Measurements from ENCODE around the gene CLIC4. TPM values are rescaled to one million over a fixed set of nuclear protein-coding genes. Genes with fewer than 3 reads are reported as not detected.
"Not testable (repeated sequence)": the region's sequence is repeated elsewhere in the genome, so short reads cannot be mapped to it uniquely, and the experiment has no call there.

CLIC4 gene
- total RNA-seq, 1 donor, result 711 TPM

DNA sequence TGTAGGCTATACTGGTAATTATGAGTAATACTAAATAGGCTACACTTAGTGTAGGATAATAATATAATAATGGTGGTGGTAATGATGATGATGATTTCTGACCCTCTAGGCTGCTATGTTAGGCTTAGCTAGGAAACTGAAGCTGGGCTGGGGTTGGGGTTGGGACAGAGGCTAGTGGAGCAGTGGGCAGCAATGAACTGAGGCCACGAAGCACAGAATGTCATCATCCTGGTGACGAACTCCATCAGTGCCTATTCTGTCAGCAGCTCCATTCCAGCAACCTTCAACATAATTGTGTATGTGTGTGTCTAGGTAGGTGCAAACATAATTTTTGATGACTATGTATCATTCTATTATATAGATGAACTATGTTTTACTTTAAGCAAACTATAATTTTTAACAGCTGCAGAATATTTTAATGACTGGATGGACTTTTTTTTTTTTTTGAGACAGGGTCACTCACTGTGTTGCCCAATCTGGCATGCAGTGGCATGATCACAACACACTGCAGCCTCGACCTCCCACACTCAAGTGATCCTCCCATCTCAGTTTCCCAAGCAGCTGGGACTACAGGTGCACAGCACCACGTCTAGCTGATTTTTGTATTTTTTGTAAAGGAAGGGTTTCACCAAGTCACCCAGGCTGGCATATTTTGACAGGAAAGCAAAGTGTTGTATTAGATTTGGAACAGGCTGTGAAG, 12.9 kb upstream of the CLIC4 start:
- no peaks in the 10 kb centered on the region for H3K79me2 ChIP-seq (ENCODE audit: insufficient read depth, low read length)
- no peaks in the 10 kb centered on the region for H4K20me1 ChIP-seq (ENCODE audit: insufficient read depth, low read length)
- no peak overlapping the region for H3K27ac ChIP-seq (ENCODE audit: low read depth, low read length)
- H3K36me3 ChIP-seq (ENCODE audit: insufficient read depth, low read length), result no peaks in the 10 kb centered on the region
- no peak overlapping the region for H2AFZ ChIP-seq (ENCODE audit: low read length)
- H3K4me3 ChIP-seq (ENCODE audit: insufficient read depth, low read length), result no peak overlapping the region
- no peaks in the 10 kb centered on the region for H3K9me3 ChIP-seq (ENCODE audit: low read depth, low read length)
- H3K4me1 ChIP-seq (ENCODE audit: insufficient read depth, low read length), result peaks cover 25% of the 10 kb centered on the region
- TF ChIP-seq, protein P1, sequence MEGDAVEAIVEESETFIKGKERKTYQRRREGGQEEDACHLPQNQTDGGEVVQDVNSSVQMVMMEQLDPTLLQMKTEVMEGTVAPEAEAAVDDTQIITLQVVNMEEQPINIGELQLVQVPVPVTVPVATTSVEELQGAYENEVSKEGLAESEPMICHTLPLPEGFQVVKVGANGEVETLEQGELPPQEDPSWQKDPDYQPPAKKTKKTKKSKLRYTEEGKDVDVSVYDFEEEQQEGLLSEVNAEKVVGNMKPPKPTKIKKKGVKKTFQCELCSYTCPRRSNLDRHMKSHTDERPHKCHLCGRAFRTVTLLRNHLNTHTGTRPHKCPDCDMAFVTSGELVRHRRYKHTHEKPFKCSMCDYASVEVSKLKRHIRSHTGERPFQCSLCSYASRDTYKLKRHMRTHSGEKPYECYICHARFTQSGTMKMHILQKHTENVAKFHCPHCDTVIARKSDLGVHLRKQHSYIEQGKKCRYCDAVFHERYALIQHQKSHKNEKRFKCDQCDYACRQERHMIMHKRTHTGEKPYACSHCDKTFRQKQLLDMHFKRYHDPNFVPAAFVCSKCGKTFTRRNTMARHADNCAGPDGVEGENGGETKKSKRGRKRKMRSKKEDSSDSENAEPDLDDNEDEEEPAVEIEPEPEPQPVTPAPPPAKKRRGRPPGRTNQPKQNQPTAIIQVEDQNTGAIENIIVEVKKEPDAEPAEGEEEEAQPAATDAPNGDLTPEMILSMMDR (IDR thresholded peaks at IDR 0.05; ENCODE audit: extremely low read depth, low read depth, low read length), result no peak
- H3K27me3 ChIP-seq (ENCODE audit: insufficient read depth, low read length), result no peaks in the 10 kb centered on the region
- peak; percentile 43 for DNase-seq (ENCODE audit: insufficient read length, low spot score, missing footprints)
- no peak overlapping the region for H3K4me2 ChIP-seq (ENCODE audit: insufficient read depth, low read length)

DNA sequence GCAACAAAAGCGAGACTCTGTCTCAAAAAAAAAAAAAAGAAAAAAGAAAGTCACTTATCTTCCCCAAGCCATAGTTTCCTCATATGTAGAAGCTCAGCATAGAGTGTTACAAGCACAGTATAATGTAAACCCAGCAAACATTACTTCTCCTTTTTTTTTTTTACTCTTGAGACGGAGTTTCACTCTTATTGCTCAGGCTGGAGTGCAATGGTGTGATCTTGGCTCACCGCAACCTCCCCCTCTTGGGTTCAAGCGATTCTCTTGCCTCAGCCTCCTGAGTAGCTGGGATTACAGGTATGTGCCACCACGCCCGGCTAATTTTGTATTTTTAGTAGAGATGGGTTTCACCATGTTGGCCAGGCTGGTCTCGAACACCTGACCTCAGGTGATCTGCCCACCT, 11.9 kb upstream of the CLIC4 start:
- H3K9me3 ChIP-seq (ENCODE audit: low read depth, low read length); H3K27ac ChIP-seq (ENCODE audit: low read depth, low read length); H3K79me2 ChIP-seq (ENCODE audit: insufficient read depth, low read length); H2AFZ ChIP-seq (ENCODE audit: low read length); H4K20me1 ChIP-seq (ENCODE audit: insufficient read depth, low read length); H3K4me3 ChIP-seq (ENCODE audit: insufficient read depth, low read length); H3K4me2 ChIP-seq (ENCODE audit: insufficient read depth, low read length); H3K27me3 ChIP-seq (ENCODE audit: insufficient read depth, low read length); H3K36me3 ChIP-seq (ENCODE audit: insufficient read depth, low read length); DNase-seq (ENCODE audit: insufficient read length, low spot score, missing footprints): not testable (repeated sequence)
- peaks cover 19% of the 10 kb centered on the region for H3K4me1 ChIP-seq (ENCODE audit: insufficient read depth, low read length)

DNA sequence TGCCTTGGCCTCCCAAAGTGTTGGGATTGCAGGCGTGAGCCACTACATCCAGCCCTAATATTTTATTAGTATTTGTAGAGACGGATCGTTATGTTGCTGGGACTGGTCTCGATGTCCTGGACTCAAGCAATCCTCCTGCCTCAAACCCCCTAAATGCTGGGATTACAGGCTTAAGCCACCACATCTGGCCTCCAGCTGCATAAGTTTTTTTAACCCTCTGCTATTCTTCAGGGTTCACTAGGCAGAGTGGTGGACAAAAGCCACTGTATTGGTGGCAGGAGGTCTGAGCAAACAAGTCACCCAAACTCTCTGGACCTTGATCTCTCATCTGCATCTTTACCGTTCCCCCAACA, 10.1 kb upstream of the CLIC4 start:
- no peak for DNase-seq (ENCODE audit: insufficient read length, low spot score, missing footprints)

DNA sequence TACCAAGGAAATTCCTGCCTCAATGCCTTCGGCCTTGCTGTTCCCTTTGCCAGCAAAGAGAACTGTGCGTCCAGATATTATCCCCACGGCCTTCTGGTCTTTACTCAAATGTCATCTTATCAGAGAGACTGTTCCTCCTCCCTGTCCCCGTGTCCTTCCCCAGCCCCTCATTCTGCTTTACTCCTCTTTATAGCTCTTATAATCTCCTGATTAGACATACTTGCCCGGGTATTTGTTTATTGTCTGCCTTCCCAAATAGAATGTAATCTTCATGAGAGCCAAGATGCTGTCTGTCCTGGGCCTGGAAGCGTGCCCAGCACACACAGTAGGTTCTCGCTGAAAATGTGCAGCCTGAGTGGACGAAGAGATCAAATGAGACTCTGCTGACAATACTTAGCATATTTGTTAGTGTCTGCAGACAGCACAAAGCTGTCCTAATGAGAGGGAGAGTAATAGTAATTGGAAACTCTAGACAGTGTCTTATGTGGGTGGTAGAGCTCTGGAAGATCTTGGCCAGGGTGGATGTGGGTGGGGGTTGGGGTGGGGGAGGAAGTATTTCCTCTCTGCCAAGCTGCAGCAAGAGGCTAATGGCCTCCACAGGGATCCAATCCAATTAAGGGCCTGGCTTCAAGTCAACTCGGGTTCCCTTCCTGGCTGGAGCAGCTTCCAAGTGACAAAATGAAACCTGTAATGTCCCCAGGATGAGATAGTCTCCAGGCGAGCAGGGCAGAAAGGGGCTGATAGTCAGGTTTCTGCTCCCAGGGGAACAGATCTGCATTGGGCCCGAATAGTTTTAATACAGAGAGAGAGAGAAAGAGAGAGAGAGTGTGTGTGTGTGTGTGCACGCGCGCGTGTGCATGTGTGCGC, 9.5 kb upstream of the CLIC4 start:
- Histone ChIP-seq H3K27ac (ENCODE audit: low read depth, low read length) (no peak overlapping the region), H3K9me3 (ENCODE audit: low read depth, low read length) (no peaks in the 10 kb centered on the region), H3K4me3 (ENCODE audit: insufficient read depth, low read length) (no peak overlapping the region), H3K36me3 (ENCODE audit: insufficient read depth, low read length) (no peaks in the 10 kb centered on the region), H2AFZ (ENCODE audit: low read length) (peak overlapping the region; percentile 72), H3K4me2 (ENCODE audit: insufficient read depth, low read length) (peak overlapping the region; percentile 64), H4K20me1 (ENCODE audit: insufficient read depth, low read length) (no peaks in the 10 kb centered on the region), H3K4me1 (ENCODE audit: insufficient read depth, low read length) (peaks cover 14% of the 10 kb centered on the region), H3K27me3 (ENCODE audit: insufficient read depth, low read length) (no peaks in the 10 kb centered on the region), H3K79me2 (ENCODE audit: insufficient read depth, low read length) (no peaks in the 10 kb centered on the region)
- DNase-seq (ENCODE audit: insufficient read length, low spot score, missing footprints), result peak; percentile 46
- TF ChIP-seq, protein P1 (IDR thresholded peaks at IDR 0.05; ENCODE audit: extremely low read depth, low read depth, low read length), result no peak

More for the DNA sequence above, 10.1 kb upstream of the CLIC4 start:
- Histone ChIP-seq H3K4me3 (ENCODE audit: insufficient read depth, low read length) (no peak overlapping the region), H3K4me2 (ENCODE audit: insufficient read depth, low read length) (no peak overlapping the region), H3K9me3 (ENCODE audit: low read depth, low read length) (no peaks in the 10 kb centered on the region), H3K27me3 (ENCODE audit: insufficient read depth, low read length) (no peaks in the 10 kb centered on the region), H4K20me1 (ENCODE audit: insufficient read depth, low read length) (no peaks in the 10 kb centered on the region), H3K27ac (ENCODE audit: low read depth, low read length) (no peak overlapping the region), H3K79me2 (ENCODE audit: insufficient read depth, low read length) (no peaks in the 10 kb centered on the region), H2AFZ (ENCODE audit: low read length) (peak overlapping the region; percentile 36), H3K36me3 (ENCODE audit: insufficient read depth, low read length) (no peaks in the 10 kb centered on the region), H3K4me1 (ENCODE audit: insufficient read depth, low read length) (peaks cover 19% of the 10 kb centered on the region)
- TF ChIP-seq, protein P1 (IDR thresholded peaks at IDR 0.05; ENCODE audit: extremely low read depth, low read depth, low read length), result no peak

Measured in osteoblast (primary cell).